Tibial artery (tissue), 4 donors: ENCODE measurements around the gene STX1B.

Experiments
- DNase-seq, 2 donors: peaks; one replicate each; pipeline ENCODE4 v3.0.0-alpha.2; 2019
- H3K27ac ChIP-seq, 2 donors: fragments of 200-600 bp; sonication (generic) in 1 of 2; 1 replicate in 1 of 2; 2 replicates in 1 of 2; pipeline ENCODE4 v1.5.1; 2018 to 2019; ENCODE audit warnings: mild to moderate bottlenecking in 1 of 2
- H3K27me3 ChIP-seq, 2 donors: fragments of 200-600 bp; sonication (generic) in 1 of 2; one replicate each; pipeline versions ENCODE4 v1.5.1 to v1.6.0; 2016 to 2019
- H3K36me3 ChIP-seq, 3 donors: fragments of 200-600 bp; sonication (generic) in 2 of 3; one replicate each; pipeline ENCODE4 v1.5.1; 2016 to 2019; ENCODE audit warnings: mild to moderate bottlenecking in 2 of 3
- H3K4me1 ChIP-seq, 4 donors: fragments of 200-600 bp; sonication (generic) in 2 of 4; 1 replicate in 3 of 4; 2 replicates in 1 of 4; pipeline ENCODE4 v1.5.1; 2016 to 2019
- H3K4me3 ChIP-seq, 2 donors: fragments of 200-600 bp; sonication (generic) in 1 of 2; 1 replicate in 1 of 2; 2 replicates in 1 of 2; pipeline ENCODE4 v1.5.1; 2018 to 2019; ENCODE audit warnings: mild to moderate bottlenecking in 2 of 2
- H3K9me3 ChIP-seq, 3 donors: fragments of 200-600 bp; sonication (generic) in 1 of 3; one replicate each; pipeline ENCODE4 v1.5.1; 2016 to 2019
- CTCF ChIP-seq, 2 experiments: fragments of 200-600 bp in 1 of 2; fragments of 450-650 bp in 1 of 2; IDR thresholded peaks; one replicate each; pipeline ENCODE4 v1.5.1; 2017 to 2019; ENCODE audit warnings: antibody characterized with exemption in 2 of 2, mild to moderate bottlenecking in 1 of 2, moderate library complexity in 1 of 2
- intact Hi-C: fragments of 100-400 bp; cut with DNase I; formaldehyde crosslinking; loops from one replicate; pipeline ENCODE4 v1.15.0; 2023; ENCODE audit warnings: low total_unique reads

The STX1B gene

GRCh38 chr16:30972872-30973271 is 37.6 kb downstream of the STX1B start:
- H3K4me1 ChIP-seq = no peaks in the 10 kb centered on the region
- no peaks in the 10 kb centered on the region for H3K9me3 ChIP-seq
- intact Hi-C loops = no loop called here
- no peak overlapping the region for H3K4me3 ChIP-seq
- H3K27ac ChIP-seq = no peak overlapping the region
- no peak for TF ChIP-seq CTCF (IDR thresholded peaks at IDR 0.05)
- H3K27me3 ChIP-seq = no peaks in the 10 kb centered on the region
- DNase-seq = no peak
- H3K36me3 ChIP-seq = peaks cover 86 to 100% (median 98%) of the 10 kb centered on the region in 3 donors

GRCh38 chr16:30971298-30971697 is 39.1 kb downstream of the STX1B start:
- no peak for DNase-seq
- no peak for TF ChIP-seq CTCF (IDR thresholded peaks at IDR 0.05)
- Histone ChIP-seq H3K27ac (no peak overlapping the region), H3K9me3 (no peaks in the 10 kb centered on the region), H3K27me3 (no peaks in the 10 kb centered on the region), H3K36me3 (peaks cover 92 to 100% (median 98%) of the 10 kb centered on the region in 3 donors), H3K4me1 (no peaks in the 10 kb centered on the region), H3K4me3 (no peak overlapping the region)
- intact Hi-C loops = no loop called here

GRCh38 chr16:30969246-30969842 is 41.1 kb downstream of the STX1B start:
- TF ChIP-seq CTCF (IDR thresholded peaks at IDR 0.05) = no peak
- Histone ChIP-seq H3K27me3 (no peaks in the 10 kb centered on the region), H3K4me1 (no peaks in the 10 kb centered on the region), H3K4me3 (no peak overlapping the region), H3K27ac (no peak overlapping the region), H3K36me3 (peaks cover 92 to 100% (median 98%) of the 10 kb centered on the region in 3 donors), H3K9me3 (no peaks in the 10 kb centered on the region)
- no peak for DNase-seq
- intact Hi-C loops = no loop called here

- no peaks in the 10 kb centered on the region for H3K27me3 ChIP-seq
- TF ChIP-seq CTCF (IDR thresholded peaks at IDR 0.05) = no peak
- intact Hi-C loops = no loop called here
Measured at GRCh38 chr16:30967795-30968194, 42.6 kb downstream of the STX1B start.

GRCh38 chr16:30966033-30966619 is 44.3 kb downstream of the STX1B start:
- intact Hi-C loops = no loop called here
- Histone ChIP-seq H3K9me3 (no peaks in the 10 kb centered on the region), H3K27ac (no peak overlapping the region), H3K27me3 (no peaks in the 10 kb centered on the region), H3K4me1 (no peaks in the 10 kb centered on the region), H3K36me3 (peaks cover 97 to 100% (median 98%) of the 10 kb centered on the region in 3 donors), H3K4me3 (no peak overlapping the region)
- no peak for TF ChIP-seq CTCF (IDR thresholded peaks at IDR 0.05)
- no peak for DNase-seq

More at GRCh38 chr16:30967795-30968194, 42.6 kb downstream of the STX1B start:
- Histone ChIP-seq H3K4me1 (no peaks in the 10 kb centered on the region), H3K4me3 (no peak overlapping the region), H3K9me3 (no peaks in the 10 kb centered on the region), H3K27ac (no peak overlapping the region), H3K36me3 (peaks cover 98 to 100% (median 98%) of the 10 kb centered on the region in 3 donors)
- DNase-seq = no peak
